ENCODE data around the gene PHC2.

- TF ChIP-seq MXI1 (IDR thresholded peaks at IDR 0.05; ENCODE audit: low read depth, low read length) (no peak), IRF2 (CRISPR knock-in tag; IDR thresholded peaks at IDR 0.05) (no peak), CTCF (IDR thresholded peaks at IDR 0.05 in 2 of 3, conservative IDR thresholded peaks at IDR 0.05 in 1 of 3; ENCODE audit: insufficient read depth in 2 of 3, low read depth in 1 of 3, low read length in 3 of 3) (no peak), JUN (IDR thresholded peaks at IDR 0.05; ENCODE audit: borderline replicate concordance, low read depth, low read length) (no peak), JUN (CRISPR knock-in tag; IDR thresholded peaks at IDR 0.05; ENCODE audit: borderline replicate concordance) (no peak), CHD4 (IDR thresholded peaks at IDR 0.05; ENCODE audit: insufficient read depth, insufficient replicate concordance, low read depth, low read length, poor library complexity, severe bottlenecking) (no peak), ZNF146 (CRISPR knock-in tag; IDR thresholded peaks at IDR 0.05; ENCODE audit: unreplicated experiment) (no peak), EP300 (IDR thresholded peaks at IDR 0.05; ENCODE audit: low read length) (no peak), TRIM25 (IDR thresholded peaks at IDR 0.05; ENCODE audit: borderline replicate concordance) (no peak), REST (IDR thresholded peaks at IDR 0.05; ENCODE audit: borderline replicate concordance) (no peak), REST (CRISPR knock-in tag; IDR thresholded peaks at IDR 0.05; ENCODE audit: low read depth) (no peak), NRF1 (conservative IDR thresholded peaks at IDR 0.05 in 1 of 2, IDR thresholded peaks at IDR 0.05 in 1 of 2) (no peak), EZH2 (IDR thresholded peaks at IDR 0.05; ENCODE audit: borderline replicate concordance, low read depth, low read length) (no peak), MAFK (IDR thresholded peaks at IDR 0.05; ENCODE audit: low read length) (no peak), MAZ (CRISPR knock-in tag; conservative IDR thresholded peaks at IDR 0.05 in 1 of 2, IDR thresholded peaks at IDR 0.05 in 1 of 2) (no peak), TCF7 (IDR thresholded peaks at IDR 0.05; ENCODE audit: borderline replicate concordance) (no peak)
These were observed 129.5 kb downstream of the PHC2 start for GRCh38 chr1:33301273-33301984.

All from K562 (cell line).